HFFc6 (cell line): ENCODE measurements around the gene PLEKHH1. TPM values are rescaled to one million over a fixed set of nuclear protein-coding genes. Genes with fewer than 3 reads are reported as not detected.

Experiments used
- DNase-seq: peaks from one replicate; pipeline ENCODE4 v3.0.0-alpha.2; 2018
- H3K27ac Mint-ChIP-seq: 2 replicates; pipeline ENCODE4 v1.8.0; 2020; ENCODE audit warnings: mild to moderate bottlenecking, mixed read lengths
- H3K27me3 Mint-ChIP-seq: 2 replicates; pipeline ENCODE4 v1.8.0; 2021; ENCODE audit warnings: mild to moderate bottlenecking, moderate library complexity, mixed read lengths; ENCODE audit not compliant: insufficient read depth
- H3K36me3 Mint-ChIP-seq: 2 replicates; pipeline ENCODE4 v1.8.0; 2021; ENCODE audit warnings: low read depth, mixed read lengths
- H3K4me1 Mint-ChIP-seq: 2 replicates; pipeline ENCODE4 v1.8.0; 2020; ENCODE audit warnings: low read depth, mixed read lengths
- H3K4me3 Mint-ChIP-seq: 2 replicates; pipeline ENCODE4 v1.8.0; 2020; ENCODE audit warnings: mild to moderate bottlenecking, moderate library complexity, mixed read lengths
- H3K9me3 Mint-ChIP-seq: 2 replicates; pipeline ENCODE4 v1.8.0; 2020; ENCODE audit warnings: mild to moderate bottlenecking, mixed read lengths
- CTCF ChIP-seq: fragments of 200-600 bp; sonication (generic); IDR thresholded peaks from 2 replicates; pipeline ENCODE4 v1.5.0; 2021; ENCODE audit warnings: antibody characterized with exemption, mild to moderate bottlenecking
- total RNA-seq, 6 experiments: library from RNA; stranded (reverse); fragmentation: NEBNext Ultra II Directional; extraction: Animal tissue kit (Norgen Biotek cat#: 25700); gene quantifications; 2 replicates in 1 of 6; 3 replicates in 5 of 6; pipeline ENCODE4 v1.2.3, GENCODE V29; 2021

The PLEKHH1 gene
- total RNA-seq, 6 experiments from 2014 or later: 0.10 to 0.28 (median 0.19) TPM

GRCh38 chr14:67577909-67578749 lies 45.0 kb downstream of the PLEKHH1 start:
- Mint-ChIP-seq H3K27ac (no peak overlapping the region), H3K9me3 (no peaks in the 10 kb centered on the region), H3K4me3 (no peak overlapping the region), H3K4me1 (peaks cover 7% of the 10 kb centered on the region; the same call in 1 of the 2 replicates), H3K27me3 (peaks cover 16% of the 10 kb centered on the region; the same call in 1 of the 2 replicates), H3K36me3 (no peaks in the 10 kb centered on the region)
- TF ChIP-seq CTCF: no peak
- DNase-seq: no peak

- H3K4me1 Mint-ChIP-seq: peaks cover 7% of the 10 kb centered on the region; the same call in 1 of the 2 replicates
- TF ChIP-seq CTCF: no peak
- H3K27ac Mint-ChIP-seq: no peak overlapping the region
- no peak overlapping the region for H3K4me3 Mint-ChIP-seq
- H3K36me3 Mint-ChIP-seq: no peaks in the 10 kb centered on the region
- H3K27me3 Mint-ChIP-seq: peaks cover 11% of the 10 kb centered on the region; the same call in 1 of the 2 replicates
- H3K9me3 Mint-ChIP-seq: no peaks in the 10 kb centered on the region
- DNase-seq: no peak
Observed at GRCh38 chr14:67579040-67579439, 46.0 kb downstream of the PLEKHH1 start.

GRCh38 chr14:67579636-67580035 lies 46.5 kb downstream of the PLEKHH1 start:
- no peak overlapping the region for H3K4me3 Mint-ChIP-seq
- H3K27ac Mint-ChIP-seq: no peak overlapping the region
- H3K9me3 Mint-ChIP-seq: no peaks in the 10 kb centered on the region
- no peak for TF ChIP-seq CTCF
- H3K4me1 Mint-ChIP-seq: peaks cover 7% of the 10 kb centered on the region; the same call in 1 of the 2 replicates
- DNase-seq: no peak
- peaks cover 11% of the 10 kb centered on the region; the same call in 1 of the 2 replicates for H3K27me3 Mint-ChIP-seq
- H3K36me3 Mint-ChIP-seq: no peaks in the 10 kb centered on the region

- no peak overlapping the region for H3K4me3 Mint-ChIP-seq
- no peak for DNase-seq
- H3K36me3 Mint-ChIP-seq: no peaks in the 10 kb centered on the region
- H3K27ac Mint-ChIP-seq: no peak overlapping the region
- peaks cover 7% of the 10 kb centered on the region; the same call in 1 of the 2 replicates for H3K4me1 Mint-ChIP-seq
- H3K9me3 Mint-ChIP-seq: no peaks in the 10 kb centered on the region
- TF ChIP-seq CTCF: no peak
- peaks cover 11% of the 10 kb centered on the region for H3K27me3 Mint-ChIP-seq
Observed at GRCh38 chr14:67580336-67581171, 47.5 kb downstream of the PLEKHH1 start.

GRCh38 chr14:67581643-67582042 lies 48.6 kb downstream of the PLEKHH1 start:
- Mint-ChIP-seq H3K27ac (no peak overlapping the region), H3K27me3 (peaks cover 11% of the 10 kb centered on the region)

More at GRCh38 chr14:67581643-67582042, 48.6 kb downstream of the PLEKHH1 start:
- H3K9me3 Mint-ChIP-seq: no peaks in the 10 kb centered on the region
- peaks cover 7% of the 10 kb centered on the region; the same call in 1 of the 2 replicates for H3K4me1 Mint-ChIP-seq
- no peak for TF ChIP-seq CTCF
- no peak overlapping the region for H3K4me3 Mint-ChIP-seq
- no peaks in the 10 kb centered on the region for H3K36me3 Mint-ChIP-seq
- no peak for DNase-seq
